DMS53 (cell line): ENCODE data around the gene PNLDC1.
"Not testable (repeated sequence)": the region's sequence is repeated elsewhere in the genome, so short reads cannot be mapped to it uniquely, and the experiment has no call there.

Experiments
- DNase-seq: peaks from one replicate; lab custom pipeline; 2025; lab: John Stamatoyannopoulos, UW

The PNLDC1 gene

GRCh38 chr6:159778542-159779103 lies 21.5 kb upstream of the PNLDC1 start:
- DNase-seq, result no peak

GRCh38 chr6:159788276-159788675 lies 11.8 kb upstream of the PNLDC1 start:
- no peak for DNase-seq

- peak; percentile 64 for DNase-seq
Observed at GRCh38 chr6:159788753-159789376, 11.2 kb upstream of the PNLDC1 start.

- DNase-seq, result peak; percentile 99
Observed at GRCh38 chr6:159789377-159790148, 10.5 kb upstream of the PNLDC1 start, which contains the start of gene TCP1. TSS of gene TCP1 (minus strand) at chr6:159789602. CDS start at chr6:159789468, 134 bp downstream.

- peak; percentile 96 for DNase-seq
Observed at GRCh38 chr6:159790149-159790955, 9.7 kb upstream of the PNLDC1 start, which contains the start of gene MRPL18. TSS of gene MRPL18 (plus strand) at chr6:159790467. CDS start at chr6:159790588, 121 bp downstream.

- DNase-seq, result peak; percentile 40
Observed at GRCh38 chr6:159790956-159791598, 9.0 kb upstream of the PNLDC1 start.

GRCh38 chr6:159794976-159795375 lies 5.1 kb upstream of the PNLDC1 start:
- not testable (repeated sequence) for DNase-seq

GRCh38 chr6:159797554-159797953 lies 2.5 kb upstream of the PNLDC1 start:
- DNase-seq, result no peak

GRCh38 chr6:159801935-159802334 lies 1.9 kb downstream of the PNLDC1 start:
- no peak for DNase-seq

GRCh38 chr6:159804504-159804903 lies 4.4 kb downstream of the PNLDC1 start:
- DNase-seq, result no peak

GRCh38 chr6:159805440-159806020 lies 5.5 kb downstream of the PNLDC1 start:
- DNase-seq, result no peak

GRCh38 chr6:159806021-159806458 lies 6.0 kb downstream of the PNLDC1 start:
- DNase-seq, result no peak

- no peak for DNase-seq
Observed at GRCh38 chr6:159807150-159807858, 7.2 kb downstream of the PNLDC1 start.

GRCh38 chr6:159808647-159809046 lies 8.6 kb downstream of the PNLDC1 start:
- no peak for DNase-seq

- DNase-seq, result no peak
Observed at GRCh38 chr6:159809149-159809548, 9.1 kb downstream of the PNLDC1 start.

GRCh38 chr6:159813781-159814180 lies 13.7 kb downstream of the PNLDC1 start:
- no peak for DNase-seq

GRCh38 chr6:159815410-159815809 lies 15.3 kb downstream of the PNLDC1 start:
- no peak for DNase-seq

- DNase-seq, result not testable (repeated sequence)
Observed at GRCh38 chr6:159816775-159817174, 16.7 kb downstream of the PNLDC1 start.

- no peak for DNase-seq
Observed at GRCh38 chr6:159817951-159818739, 18.1 kb downstream of the PNLDC1 start.

- no peak for DNase-seq
Observed at GRCh38 chr6:159819098-159819497, 19.0 kb downstream of the PNLDC1 start.
